ENCODE measurements around the gene RIMS3.
A peak's percentile ranks its signal among the peaks of the same experiment; 100 is the strongest.
"Not testable (repeated sequence)": the region's sequence is repeated elsewhere in the genome, so short reads cannot be mapped to it uniquely, and the experiment has no call there.

The RIMS3 gene

DNA sequence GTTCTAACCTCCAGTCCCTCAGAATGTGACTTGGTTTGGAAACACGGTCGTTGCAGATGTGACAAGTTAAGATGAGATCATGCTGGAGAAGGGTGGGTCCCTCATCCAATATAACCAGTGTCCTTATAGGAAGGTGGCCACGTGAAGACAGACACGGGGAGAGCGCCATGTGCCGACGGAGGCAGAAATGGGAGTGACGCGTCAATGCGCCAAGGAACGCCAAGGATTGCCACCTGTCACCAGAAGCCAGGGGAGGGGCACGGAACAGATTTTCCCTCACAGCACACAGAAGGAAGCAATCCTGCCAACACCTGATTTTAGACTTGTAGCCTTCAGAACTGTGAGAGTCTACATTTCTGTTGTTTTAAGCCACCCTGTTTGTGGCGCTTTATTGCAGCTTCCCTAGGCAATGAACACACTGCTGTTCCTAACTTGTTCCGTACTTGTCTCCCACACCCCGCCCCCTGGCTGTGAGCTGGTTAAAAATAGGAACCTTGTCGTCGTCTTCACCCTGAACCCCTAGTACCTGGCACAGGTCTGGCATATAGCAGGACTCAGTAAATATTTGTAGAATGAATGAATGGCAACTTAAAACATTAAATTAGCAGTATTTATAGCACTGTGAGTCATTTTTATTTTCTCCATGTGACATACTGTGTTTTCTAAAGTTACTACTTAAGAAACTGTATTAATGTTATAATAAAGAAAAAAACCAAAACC, 14.2 kb downstream of the RIMS3 start:
- DNase-seq: no peak

DNA sequence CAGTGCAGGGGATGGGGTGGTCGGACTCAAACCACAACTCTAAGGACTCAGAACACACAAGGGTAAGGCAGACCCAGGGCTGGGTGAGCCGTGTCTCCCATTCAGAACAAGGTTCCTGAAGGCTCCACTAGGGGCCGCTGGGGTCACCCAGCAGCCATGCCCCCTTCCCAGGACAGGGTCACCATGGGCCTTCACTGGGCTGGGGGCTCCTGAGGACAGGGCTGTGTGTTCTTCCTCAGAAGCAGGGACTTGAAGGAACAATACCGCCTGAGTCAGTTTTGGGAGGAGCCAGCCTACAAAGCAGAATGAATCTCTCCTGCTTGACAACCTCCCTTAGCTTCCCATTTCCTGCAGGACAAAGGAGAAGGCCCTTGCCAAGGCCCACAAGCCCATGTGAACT, 15.4 kb downstream of the RIMS3 start:
- DNase-seq: no peak

DNA sequence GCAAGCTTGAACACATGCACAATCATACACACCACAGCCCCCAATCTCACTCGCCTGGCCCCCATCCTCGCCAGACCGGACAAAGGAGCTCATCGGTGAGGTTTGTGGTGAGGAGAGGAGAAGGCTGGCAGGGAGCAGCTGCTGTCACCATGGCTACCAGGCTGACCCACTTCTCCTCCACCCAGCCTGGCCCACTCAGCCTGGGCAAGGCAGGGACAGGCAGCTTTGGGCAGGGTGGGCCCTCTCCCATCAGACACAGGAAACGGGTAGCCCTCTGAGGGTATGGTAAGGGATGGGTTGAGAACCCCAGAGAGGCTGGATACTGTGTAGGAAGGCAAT, 15.9 kb downstream of the RIMS3 start:
- no peak for DNase-seq

DNA sequence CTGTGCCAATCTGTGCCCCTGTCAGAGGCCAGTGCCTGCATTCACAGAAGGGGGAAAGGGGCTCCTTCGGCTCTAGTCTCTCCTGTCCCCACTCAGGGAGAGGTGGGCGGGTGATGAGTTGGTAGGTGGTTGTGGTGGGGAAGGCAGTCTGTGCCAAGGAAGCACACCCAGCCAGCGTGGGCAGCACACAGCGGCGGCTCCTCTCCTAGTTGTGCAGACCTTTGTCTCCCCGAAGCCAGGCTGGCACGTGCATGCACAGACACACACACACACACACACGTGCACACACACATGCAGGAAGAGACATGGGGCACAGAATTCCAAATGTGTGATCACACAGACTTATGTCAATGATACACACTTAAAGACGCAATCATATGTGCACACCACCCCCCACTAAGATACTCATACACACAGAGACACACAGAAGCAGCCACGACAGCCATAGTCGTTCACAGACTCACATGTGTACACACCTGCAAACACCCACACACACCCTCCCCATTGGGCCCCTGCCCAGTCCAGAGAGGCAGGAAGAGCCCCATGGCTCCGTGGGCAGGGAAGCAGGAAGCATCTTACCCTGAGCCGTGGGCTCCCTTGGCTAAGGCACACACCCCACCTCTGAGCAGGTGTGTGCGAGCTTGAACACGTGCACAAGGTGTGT, 16.4 kb downstream of the RIMS3 start:
- no peak for DNase-seq

DNA sequence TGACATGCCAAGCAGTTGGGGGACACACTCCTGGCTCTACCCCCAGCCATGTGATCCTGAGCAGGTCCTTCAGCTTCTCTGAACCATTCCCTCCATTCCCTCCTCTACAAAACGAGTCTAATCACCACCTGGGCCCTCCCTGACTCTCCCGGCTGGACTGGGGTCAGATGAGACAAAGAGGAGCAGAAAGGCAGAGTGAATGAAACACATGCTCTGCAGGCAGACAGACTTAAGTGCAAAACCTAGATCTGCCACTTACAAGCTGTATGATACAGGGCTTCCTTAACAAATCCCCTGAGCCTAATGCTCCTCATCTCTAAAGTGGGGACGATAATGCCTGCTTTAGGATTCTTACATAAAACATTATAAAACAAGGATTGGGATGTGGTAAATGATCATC, 17.3 kb downstream of the RIMS3 start:
- no peak for DNase-seq

DNA sequence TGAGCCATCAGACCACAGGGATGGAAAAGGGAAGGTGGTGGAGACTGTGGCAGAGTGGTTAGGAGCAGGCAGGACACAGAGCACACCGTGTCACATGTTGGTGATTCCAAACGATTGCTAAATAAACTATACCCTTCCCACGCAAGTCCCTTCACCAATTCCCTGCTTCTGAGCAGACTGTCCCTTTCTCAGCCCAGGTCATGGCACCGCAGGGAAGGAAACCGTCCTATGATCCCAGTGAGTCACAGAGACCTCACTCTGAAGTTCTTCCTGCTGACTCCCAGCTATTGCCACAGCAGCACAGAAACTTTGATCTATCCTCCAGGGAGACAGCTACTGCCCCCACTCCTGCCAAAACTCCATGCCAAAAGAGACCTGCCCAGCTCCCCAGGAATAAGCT, 19.2 kb downstream of the RIMS3 start:
- DNase-seq: no peak

DNA sequence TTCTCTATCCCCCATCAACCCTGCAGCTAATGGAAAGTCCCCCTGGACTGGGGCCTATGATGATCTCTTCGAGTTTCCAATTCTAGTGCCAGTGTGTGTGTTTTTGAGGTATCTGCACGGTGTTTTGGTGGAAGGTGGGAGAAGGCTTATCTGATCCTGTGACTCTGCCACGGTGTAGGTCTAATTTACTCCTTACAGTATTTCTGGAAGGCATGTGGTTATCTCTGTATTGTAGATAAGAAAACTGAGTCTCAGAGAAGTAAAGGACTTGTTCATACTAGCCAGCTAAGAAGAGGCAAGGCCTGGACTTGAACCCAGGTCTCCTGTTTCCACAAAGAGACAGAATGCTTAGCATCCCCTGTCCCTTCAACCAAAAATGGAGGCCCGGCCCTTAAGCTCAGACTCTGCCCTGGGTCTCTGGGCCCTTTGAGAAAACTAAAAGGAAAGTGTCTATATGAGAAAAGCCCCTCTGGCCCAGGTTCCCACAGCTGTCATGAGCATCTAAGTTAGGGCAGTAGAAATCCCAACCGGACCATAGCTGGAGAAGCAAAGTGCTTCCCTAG, 20.3 kb downstream of the RIMS3 start:
- no peak for DNase-seq

DNA sequence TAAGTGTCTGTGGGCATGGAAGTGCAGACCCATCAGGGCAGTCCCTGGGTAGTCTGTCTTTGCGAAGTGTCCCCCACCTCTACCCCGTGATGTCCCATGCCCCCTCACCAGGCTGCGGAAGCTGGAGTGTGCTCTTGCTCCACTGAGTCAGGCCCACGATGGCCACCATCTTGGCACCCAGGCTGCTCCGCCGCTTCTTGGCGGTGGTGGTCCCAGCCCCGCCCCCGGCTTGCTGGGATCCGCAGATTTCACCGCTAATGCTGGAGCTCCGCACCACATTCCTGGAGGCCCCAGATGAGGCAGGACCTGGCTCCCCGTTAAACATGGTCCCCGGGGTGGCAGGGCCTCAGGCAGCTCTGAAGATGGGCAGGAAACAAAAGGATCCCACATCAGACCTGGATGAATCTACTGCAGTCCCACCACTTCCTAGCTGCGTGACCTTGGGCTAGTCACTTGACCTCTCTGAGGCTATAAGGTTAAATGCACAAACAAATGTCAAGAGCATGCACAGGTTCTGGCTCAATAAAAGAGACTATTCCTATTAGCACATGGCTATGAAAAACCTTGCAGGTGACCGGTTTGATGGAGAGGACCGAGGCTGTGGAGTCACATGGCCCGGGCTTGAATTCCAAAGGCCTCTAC, 23.8 kb downstream of the RIMS3 start:
- DNase-seq: no peak

DNA sequence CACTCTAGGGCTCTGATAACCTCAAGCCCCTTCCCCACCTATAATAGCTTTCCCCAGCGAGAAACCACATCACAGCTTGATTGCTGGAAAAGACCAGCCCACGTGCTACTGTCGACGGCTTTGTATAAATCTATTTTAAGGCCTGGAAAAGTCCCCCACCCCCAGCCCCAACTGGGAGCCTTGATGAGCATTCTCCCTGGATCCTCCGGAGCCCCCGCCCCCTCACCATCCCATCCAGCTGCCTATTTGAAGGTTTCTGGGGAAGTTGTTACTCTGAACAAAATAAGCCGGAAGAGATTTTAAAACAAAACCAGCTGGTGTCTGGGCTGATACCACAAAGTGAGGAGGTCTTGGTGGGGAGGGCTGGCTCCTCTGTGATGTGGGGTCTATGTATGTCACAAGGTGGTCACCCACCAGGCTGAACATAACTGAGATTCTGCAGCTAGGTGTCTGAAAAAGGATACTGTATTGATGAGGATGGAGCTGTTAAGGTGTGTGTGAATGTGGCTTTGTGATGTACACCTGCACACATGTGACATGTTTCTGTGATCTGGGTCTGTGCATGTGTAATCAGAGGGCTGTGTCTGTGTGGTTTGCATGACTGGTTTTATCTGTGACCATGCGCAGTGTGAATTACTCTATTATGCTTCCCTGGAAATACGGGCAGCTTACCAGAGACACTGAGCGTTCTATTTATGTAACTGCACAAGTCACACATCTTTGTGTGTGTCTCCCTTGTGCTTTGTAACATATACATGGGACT, 25.0 kb downstream of the RIMS3 start:
- DNase-seq: no peak

DNA sequence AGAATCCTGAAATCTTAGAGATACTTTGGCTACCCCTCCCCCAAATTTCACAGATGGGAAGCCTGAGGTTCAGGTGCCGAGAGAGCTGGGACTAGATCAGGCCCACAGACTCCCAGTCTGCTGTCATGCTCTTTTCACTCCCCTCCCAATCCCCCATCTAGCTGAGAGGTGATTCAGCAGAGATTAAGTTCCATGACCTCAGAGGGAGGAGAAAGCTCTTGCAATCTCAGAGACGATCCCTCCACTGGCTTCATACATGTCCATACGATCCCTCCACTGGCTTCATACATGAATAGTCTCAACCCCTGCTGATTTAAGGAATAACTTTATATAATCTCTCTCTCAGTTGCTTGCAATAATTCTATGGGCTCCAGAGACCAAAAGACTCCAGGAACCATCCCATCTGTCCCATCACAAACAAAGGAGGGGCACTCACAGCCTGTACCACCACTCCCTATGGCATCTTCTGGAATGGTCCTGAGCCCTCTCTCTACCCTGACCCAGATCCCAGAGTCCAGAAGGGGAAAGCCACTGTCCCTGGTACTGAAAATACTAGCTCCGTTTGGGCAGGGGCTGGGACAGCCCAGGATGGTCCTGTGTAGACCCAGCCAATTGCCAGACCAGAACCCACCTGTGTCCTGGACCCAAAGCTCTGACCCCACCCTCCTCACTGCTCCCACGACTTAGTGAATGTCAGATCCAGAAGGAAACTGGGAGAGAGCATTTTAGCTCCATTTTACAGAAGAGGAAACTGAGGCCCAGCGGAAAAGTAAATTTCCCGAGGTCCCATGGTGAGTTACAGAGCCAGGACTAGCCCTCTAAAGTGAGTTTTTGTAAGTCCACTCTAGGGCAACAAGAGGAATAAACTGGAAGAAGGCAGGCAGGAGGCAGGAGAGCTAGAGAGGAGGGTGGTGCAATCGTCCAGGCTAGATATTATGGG, 27.1 kb downstream of the RIMS3 start:
- no peak for DNase-seq

DNA sequence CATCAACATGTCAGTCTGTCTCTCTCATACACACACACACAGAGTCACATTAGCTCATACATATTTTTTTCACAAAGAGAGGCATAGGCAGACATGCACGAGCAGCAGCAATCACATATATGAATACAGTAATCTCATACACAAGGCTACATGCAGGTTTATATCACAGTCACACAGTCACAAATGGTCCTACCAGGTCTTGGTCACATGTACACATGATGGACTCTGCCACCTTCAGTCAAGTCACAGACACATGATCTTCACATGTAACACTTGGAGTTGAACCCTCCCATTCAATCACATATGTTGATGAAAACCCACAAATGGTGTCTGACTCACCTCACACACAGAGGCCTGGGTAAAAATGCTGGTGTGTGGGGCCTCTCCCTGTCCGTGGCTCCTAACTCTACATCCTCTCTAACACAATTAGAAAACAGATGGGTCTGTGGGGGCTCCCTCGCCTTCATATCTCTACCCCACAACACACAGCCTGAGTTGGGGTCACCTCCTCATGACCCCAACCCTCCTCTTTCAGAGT, 27.9 kb downstream of the RIMS3 start:
- no peak for DNase-seq

DNA sequence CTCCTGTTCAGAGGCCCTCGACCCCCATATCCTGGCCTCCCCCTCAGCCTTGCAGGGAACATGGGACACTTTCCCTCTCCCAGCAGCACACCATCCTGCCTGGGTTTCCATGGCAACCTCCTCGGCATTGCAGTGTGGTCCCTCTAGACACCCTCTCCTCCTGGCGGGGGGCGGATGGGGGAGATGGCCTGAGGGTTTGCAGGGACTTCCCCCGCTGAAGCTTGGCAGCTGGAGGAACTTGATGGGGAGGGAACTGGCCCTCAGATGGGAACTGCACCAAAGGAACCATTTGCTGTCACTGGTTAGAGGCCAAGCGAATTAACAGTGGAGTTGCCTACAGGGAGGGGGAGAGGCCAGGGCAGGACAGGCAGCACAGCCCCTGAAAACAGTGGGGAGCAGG, 28.7 kb downstream of the RIMS3 start:
- DNase-seq: no peak

DNA sequence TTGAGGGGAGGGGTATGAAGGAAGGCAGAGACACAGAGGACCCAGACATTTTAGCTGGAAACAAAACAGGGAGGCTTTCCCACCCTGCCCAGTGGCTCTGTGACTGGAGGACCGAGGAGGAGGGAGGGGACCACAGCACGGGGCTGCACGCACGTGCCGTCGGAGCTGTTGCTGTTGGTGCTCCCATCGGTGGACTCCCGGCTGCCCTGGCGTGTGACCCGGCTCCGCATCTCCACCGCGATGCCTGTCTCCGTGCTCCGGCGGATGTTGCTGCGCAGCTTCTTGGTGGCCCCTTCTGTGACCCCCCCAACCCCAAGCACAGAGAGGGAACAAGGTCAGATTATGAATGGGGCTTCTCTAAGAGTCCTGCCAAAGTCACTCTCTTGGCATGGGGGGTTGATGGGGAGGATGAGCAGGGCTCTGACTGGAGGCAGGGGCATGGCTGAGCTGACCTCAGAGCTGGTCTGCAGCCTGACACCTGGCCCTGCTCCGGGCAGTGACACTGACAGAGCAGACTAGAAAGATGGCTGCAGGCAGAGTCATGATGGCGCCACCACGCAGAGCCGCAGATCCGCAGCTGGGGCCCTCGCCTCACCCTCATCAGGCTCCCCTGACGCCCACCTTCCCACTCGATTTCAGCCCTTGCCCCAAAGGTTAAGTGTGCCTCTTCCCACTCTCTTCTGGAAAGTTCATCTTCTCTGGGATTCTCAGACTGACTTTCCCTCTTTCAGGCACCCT, 29.6 kb downstream of the RIMS3 start:
- no peak for DNase-seq

DNA sequence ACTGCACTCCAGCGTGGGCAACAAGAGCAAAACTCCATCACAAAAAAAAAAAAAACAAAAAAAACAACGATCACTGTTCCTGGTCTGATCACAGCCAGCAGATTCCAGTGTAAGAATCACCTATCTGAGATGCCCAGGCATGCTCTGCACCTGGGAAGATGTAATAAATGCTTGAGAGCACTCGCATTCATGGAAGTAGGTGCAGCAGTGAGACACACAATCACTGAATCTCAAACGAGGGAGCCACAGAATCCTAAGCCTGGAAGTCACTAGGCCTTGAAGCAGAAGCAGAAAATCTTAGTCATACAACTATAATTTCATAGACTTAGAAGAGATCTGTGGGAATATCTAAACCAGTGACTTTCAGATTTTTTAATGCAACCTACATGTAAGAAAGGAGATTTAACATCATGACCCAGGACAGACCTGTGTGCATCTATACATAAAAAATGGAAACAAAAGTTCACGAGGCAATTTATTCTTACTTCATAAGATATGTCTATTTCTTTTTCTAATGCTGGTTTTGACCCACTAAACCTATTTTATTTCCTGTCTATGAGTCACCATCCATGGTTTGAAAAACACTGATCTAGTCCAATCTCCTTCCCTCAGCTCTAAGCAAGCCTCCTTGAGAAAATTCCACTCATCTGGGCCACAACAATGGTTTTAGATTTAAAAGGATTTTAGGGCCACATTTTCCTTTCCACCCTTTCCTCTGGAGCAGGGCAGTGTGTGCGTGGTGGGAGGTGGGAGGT, 30.4 kb downstream of the RIMS3 start:
- DNase-seq: no peak

DNA sequence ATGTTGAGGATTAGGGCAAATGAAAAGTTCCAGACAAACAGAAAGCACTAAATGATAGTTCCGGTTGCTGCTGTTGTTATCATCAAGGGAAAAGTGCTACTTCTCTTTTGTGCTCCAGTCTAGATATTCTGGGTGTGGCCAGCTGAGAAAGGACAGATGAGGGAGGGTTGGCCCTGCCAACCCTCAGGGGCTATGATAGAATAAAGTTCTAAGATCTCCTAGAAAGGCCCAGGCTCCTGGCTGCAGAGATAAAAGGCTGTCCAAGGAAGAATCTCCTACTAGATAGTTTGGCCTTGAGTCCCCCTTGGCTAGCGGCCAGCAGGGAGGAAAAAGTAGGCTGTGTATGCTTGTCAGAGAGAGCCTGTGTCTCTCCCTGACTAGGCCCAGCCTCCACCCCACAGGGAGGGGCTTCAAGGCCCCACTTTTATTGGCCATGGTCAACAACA, 31.5 kb downstream of the RIMS3 start:
- DNase-seq: peak; percentile 14

DNA sequence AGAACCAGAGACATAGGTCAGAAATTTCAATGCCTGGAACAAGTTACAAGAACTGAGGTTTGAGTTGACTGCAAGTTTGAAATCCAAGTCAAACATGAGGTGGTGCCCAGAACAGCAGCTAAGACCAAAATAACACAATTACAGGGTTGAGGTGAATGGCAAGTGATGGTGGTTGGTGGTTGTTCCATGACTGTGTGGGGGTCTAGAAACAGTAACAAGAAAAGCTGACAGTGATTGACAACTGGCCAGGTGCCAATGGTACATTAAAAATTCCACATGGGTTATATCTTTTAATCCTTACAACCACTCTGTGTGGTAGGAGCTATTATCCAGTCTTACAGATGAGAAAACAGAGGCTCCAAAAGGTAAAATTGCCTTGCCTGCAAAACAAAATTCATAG, 32.0 kb downstream of the RIMS3 start:
- DNase-seq: no peak

DNA sequence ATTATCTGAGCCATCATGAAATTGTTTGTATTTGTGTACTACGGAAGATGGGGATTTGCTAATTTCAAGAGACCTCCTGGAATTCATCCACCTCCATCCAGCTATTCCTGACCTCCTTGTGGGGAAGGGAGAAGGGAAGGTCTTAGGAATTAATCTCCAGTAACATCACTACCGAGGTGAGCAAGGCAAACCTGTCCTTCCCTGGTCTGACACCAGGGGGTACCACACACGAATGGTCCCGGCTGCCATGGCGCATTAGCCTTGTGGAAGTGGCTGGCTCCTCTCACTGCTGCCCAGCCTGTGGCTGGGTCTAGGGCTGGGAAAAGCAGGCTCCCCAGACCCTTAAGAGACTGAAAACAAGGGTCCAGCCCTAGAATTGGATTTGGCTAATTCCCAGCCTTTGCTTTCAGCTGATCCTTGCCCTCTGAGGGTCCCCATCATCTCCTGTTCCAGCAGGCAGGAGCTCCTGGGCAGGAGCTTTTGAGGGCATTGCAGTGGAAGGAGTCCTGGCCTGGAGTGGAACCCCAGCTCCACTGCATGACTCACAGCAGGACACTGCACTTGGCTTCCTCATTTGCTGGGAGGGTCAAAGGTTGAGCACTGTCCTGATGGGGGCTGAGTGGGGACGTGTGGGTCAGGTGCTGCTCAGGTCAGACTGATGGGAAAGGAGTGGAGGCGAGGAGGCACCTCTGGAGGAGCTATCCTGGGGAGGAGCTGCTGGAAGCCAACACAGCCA, 34.8 kb downstream of the RIMS3 start:
- DNase-seq: no peak

DNA sequence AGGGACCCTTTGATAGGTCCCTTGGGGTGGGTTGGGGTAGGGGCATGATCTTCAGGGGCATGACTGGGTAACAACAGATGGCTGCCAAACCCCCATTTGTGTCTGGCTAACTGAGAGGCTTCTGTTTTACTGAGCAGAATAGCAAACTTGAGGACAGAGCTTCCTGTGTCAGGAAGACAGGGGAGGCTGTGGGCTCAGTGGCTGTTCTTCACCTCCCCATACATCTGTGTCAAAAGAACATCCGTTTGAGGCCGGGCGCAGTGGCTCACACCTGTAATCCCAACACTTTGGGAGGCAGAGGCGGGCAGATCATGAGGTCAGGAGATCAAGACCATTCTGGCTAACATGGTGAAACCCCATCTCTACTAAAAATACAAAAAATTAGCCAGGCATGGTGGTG, 35.9 kb downstream of the RIMS3 start:
- not testable (repeated sequence) for DNase-seq

DNA sequence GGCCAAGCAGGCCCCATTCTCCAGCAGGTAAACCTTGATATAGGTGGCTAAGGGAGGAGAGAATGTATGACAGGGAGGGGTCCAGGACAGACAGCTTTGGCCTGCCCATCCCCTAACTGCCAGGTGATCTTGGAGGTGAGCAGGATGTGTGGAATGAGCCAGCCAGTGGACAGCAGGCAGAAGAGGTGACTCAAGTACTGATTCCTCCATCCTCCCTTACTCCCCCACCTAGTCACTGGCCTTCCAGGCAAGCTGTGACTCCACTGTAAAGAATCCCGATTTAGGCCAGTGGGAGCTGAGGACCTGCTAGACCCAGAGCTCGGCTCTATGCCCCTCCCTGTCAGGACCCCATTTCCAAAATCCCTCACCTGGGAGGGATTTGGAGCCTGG, 36.6 kb downstream of the RIMS3 start:
- no peak for DNase-seq

All from NCI-H2227 treated with DMSO at 0.1 percent for 48 hours (cell line).